LoVo (cell line): ENCODE results near the gene ZNF99.
"Not testable (repeated sequence)": the region's sequence is repeated elsewhere in the genome, so short reads cannot be mapped to it uniquely, and the experiment has no call there.

Experiments used
- DNase-seq: peaks from one replicate; pipeline ENCODE4 v3.0.0-alpha.2; 2016; ENCODE audit warnings: low spot score

ZNF99 gene

GRCh38 chr19:22783651-22784410, at the start of gene ZNF99:
ZNF99 (minus strand) TSS chr19:22784151; CDS start chr19:22784016, 135 bp downstream.
- DNase-seq = no peak

GRCh38 chr19:22832031-22832762, 48.2 kb upstream of the ZNF99 start, which contains the start of gene ZNF723:
ZNF723 (plus strand) TSS chr19:22832291; CDS start chr19:22832380, 89 bp downstream.
- no peak for DNase-seq

DNA sequence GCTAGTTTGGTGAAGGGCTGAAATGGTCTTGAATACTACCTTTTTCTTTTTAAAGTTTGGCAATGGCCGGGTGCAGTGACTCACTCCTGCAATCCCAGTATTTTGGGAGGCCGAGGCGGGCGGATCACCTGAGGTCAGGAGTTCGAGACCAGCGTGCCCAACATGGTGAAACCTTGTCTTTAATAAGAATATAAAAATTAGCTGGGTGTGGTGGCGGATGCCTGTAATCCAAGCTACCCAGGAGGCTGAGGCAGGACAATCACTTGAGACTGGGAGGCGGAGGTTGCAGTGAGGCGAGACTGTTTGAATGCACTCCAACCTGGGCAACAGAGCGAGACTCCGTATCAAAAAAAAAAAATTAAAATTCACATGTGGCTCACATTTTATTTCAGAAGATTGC, 47.3 kb upstream of the ZNF99 start:
- DNase-seq = no peak

DNA sequence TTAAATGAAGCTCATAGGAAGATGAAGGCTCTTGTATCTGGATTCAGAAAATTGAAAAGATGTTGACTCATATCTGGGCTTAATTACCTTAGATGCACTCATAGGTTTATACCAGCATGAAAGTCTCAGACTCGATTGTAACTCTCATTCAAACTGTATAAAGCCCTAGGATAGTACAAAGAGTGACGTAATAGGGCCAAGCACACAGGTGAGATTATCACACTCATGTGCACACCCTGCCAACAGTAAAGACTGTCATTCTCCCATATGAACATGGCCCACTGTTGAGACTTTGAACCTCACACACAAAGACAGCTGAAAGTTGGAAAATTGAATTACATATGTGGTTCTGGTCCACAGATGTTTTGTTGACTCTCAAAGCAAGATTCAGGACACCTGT, 30.2 kb upstream of the ZNF99 start:
- DNase-seq = no peak

DNA sequence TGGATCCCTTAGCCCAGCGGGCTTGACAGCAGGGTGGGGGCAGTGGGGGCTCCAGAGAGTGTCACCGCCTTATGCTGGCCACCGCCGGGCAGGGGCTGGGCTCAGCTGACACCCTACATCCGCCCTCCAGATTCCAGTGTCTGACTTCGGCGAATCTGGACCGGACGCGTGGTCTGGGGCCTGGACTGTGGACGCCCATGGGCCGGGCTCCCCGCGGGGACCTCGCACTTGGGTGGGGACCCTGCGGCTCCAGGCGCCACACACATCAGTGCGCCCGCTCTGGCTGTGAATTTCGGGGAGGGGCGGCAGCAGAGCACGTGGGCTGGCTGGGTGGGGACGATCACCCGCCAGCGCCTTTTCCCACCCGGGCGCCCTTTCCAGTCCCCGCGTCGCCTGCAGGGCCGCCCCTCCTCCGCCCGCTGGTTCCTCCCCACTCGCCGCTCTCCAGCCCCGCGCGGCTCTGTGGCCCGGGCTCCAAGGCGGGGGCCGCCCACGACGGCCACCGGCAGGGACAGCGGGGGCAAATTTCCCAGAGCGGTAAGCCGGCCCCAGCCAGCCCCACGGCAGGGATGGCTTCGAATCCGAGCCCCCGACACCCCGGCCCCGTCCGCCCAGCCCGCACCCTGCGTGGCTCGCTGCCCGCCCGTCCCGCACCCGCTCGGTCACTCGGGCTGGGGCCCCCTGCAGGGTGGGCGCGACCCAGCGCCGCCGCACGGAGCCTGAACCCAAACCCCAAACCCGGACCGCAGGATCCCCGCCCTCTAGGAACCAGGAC, 23.3 kb upstream of the ZNF99 start:
- no peak for DNase-seq

DNA sequence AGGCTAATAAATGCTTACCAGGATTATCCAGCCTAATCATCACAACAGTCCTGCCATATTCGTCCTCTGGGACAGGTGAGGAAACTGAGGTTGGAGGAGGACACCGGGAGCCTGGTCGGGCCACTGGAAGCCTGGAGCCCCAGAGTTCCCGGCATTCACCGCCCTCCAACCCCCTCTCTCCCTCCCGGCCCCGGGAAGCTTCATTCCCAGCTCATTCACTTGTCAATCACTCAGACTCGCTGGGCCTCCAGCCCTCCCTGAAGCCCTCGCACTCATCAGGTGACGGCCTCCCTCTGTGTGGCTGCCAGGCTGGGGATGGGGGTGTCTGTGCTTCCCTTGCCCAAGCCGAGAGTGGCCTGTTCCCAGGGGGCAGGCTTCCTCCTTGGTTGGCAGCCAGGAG, 22.5 kb upstream of the ZNF99 start:
- no peak for DNase-seq

GRCh38 chr19:22797040-22797439, 13.1 kb upstream of the ZNF99 start:
- no peak for DNase-seq

DNA sequence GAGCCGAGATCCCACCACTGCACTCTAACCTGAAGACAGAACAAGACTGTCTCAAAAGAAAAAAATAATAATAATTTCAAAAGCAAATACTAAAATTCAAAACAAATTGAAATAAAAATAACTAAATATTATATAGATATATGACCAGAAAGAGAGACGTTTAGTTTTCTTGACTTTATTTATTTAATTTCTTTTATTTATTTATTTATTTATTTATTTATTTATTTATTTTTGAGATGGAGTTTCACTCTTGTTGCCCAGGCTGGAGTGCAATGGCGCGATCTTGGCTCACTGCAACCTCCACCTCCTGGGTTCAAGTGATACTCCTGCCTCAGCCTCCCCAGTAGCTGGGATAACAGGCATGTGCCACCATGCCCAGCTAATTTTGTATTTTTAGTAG, 8.9 kb upstream of the ZNF99 start:
- not testable (repeated sequence) for DNase-seq

GRCh38 chr19:22735911-22736645, 47.9 kb downstream of the ZNF99 start:
- no peak for DNase-seq

DNA sequence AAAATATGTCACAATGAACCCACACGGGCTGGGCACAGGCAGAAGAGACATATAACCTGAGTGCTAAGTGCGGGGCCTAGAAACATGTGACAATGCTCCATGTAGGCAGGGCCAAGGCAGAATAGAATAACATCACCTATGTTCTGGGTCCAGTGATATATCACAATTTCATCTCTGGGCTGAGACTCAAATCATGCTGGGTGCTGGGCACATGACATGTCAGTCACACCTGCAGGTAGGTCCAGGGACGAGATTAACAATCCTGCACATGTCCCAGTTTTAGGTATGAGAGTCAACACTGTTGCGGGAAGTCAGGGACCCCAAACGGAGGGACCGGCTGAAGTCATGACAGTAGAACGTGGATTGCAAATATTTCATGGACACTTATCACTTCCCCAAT, 50.3 kb downstream of the ZNF99 start:
- no peak for DNase-seq

DNA sequence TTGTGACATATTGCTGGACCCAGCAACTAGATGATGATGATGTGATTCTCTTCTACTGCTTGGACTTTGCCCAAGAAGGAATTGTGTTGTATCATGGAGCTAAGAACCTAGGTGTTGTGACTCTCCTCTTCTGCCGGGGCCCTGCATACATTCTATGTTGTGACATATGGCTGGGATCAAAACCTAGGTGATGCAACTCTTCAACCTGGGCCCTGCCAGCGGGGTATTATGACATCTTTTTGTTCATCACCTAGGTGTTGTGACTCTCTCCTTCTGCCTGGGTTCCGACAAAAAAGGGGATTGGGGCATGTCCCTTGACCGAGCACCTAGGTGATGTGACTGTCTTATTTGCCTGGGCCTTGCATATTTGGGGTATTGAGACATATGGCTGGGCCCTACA, 55.7 kb downstream of the ZNF99 start:
- not testable (repeated sequence) for DNase-seq

GRCh38 chr19:22721533-22721932, 62.4 kb downstream of the ZNF99 start:
- not testable (repeated sequence) for DNase-seq

- no peak for DNase-seq
These were observed 75.0 kb downstream of the ZNF99 start for GRCh38 chr19:22708983-22709382.

DNA sequence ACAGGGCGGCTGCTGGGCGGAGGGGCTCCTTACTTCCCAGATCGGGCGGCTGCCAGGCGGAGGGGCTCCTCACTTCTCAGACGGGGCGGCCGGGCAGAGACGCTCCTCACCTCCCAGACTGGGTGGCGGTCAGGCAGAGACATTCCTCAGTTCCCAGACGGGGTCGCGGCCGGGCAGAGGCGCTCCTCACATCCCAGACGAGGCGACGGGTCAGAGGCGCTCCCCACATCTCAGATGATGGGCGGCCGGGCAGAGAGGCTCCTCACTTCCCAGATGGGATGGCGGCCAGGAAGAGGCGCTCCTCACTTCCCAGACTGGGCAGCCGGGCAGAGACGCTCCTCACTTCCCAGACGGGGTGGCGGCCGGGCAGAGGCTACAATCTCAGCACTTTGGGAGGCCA, 80.9 kb downstream of the ZNF99 start:
- not testable (repeated sequence) for DNase-seq

GRCh38 chr19:22702661-22703060, 81.3 kb downstream of the ZNF99 start:
- DNase-seq = not testable (repeated sequence)
